ENCODE data around the gene TMEM37. TPM values are rescaled to one million over a fixed set of nuclear protein-coding genes. Genes with fewer than 3 reads are reported as not detected.
A peak's percentile ranks its signal among the peaks of the same experiment; 100 is the strongest.

Gene TMEM37
- total RNA-seq, 4 donors from 2014 or later = 3.7 to 15.3 (median 8.8) TPM

GRCh38 chr2:119422360-119423107, 9.1 kb upstream of the TMEM37 start:
- peaks cover 0 to 5% (median 0%) of the 10 kb centered on the region in 4 donors for H3K9me3 ChIP-seq
- no peaks in the 10 kb centered on the region for H3K27me3 ChIP-seq
- no peak for DNase-seq (ENCODE audit: low spot score in 2 of 2)
- no peak for TF ChIP-seq POLR2A (IDR thresholded peaks at IDR 0.05)
- TF ChIP-seq EP300 (IDR thresholded peaks at IDR 0.05) = no peak
- TF ChIP-seq CTCF (IDR thresholded peaks at IDR 0.05) = no peak
- H3K36me3 ChIP-seq = no peaks in the 10 kb centered on the region
- H3K4me1 ChIP-seq = peaks cover 0 to 20% (median 10%) of the 10 kb centered on the region in 4 donors
- WGBS, 2 donors = 83 to 85% methylated on average over 7 of the region's 7 CpGs
- no peak overlapping the region for H3K27ac ChIP-seq
- no peak overlapping the region for H3K4me3 ChIP-seq

GRCh38 chr2:119423108-119423444, 8.6 kb upstream of the TMEM37 start:
- no peak overlapping the region for H3K27ac ChIP-seq
- 72 to 84% methylated on average over 2 of the region's 2 CpGs for WGBS, 2 donors
- no peak for DNase-seq (ENCODE audit: low spot score in 2 of 2)
- no peak for TF ChIP-seq POLR2A (IDR thresholded peaks at IDR 0.05)
- no peak for TF ChIP-seq CTCF (IDR thresholded peaks at IDR 0.05)
- no peak for TF ChIP-seq EP300 (IDR thresholded peaks at IDR 0.05)
- H3K4me1 ChIP-seq = peaks cover 0 to 21% (median 10%) of the 10 kb centered on the region in 4 donors
- H3K36me3 ChIP-seq = no peaks in the 10 kb centered on the region
- no peak overlapping the region for H3K4me3 ChIP-seq
- H3K9me3 ChIP-seq = peaks cover 0 to 5% (median 0%) of the 10 kb centered on the region in 4 donors
- H3K27me3 ChIP-seq = no peaks in the 10 kb centered on the region

- Histone ChIP-seq H3K27ac (no peak overlapping the region), H3K4me1 (peaks cover 0 to 21% (median 10%) of the 10 kb centered on the region in 4 donors), H3K36me3 (no peaks in the 10 kb centered on the region), H3K4me3 (no peak overlapping the region), H3K9me3 (peaks cover 0 to 5% (median 0%) of the 10 kb centered on the region in 4 donors), H3K27me3 (no peaks in the 10 kb centered on the region)
- 76 to 93% methylated on average over 2 of the region's 2 CpGs for WGBS, 2 donors
- DNase-seq (ENCODE audit: low spot score in 2 of 2) = no peak
- TF ChIP-seq EP300 (IDR thresholded peaks at IDR 0.05) (no peak), CTCF (IDR thresholded peaks at IDR 0.05) (no peak), POLR2A (IDR thresholded peaks at IDR 0.05) (no peak)
These were observed 7.8 kb upstream of the TMEM37 start for GRCh38 chr2:119423811-119424210.

- H3K9me3 ChIP-seq = peaks cover 0 to 5% (median 0%) of the 10 kb centered on the region in 4 donors
- TF ChIP-seq POLR2A (IDR thresholded peaks at IDR 0.05) (no peak), EP300 (IDR thresholded peaks at IDR 0.05) (no peak), CTCF (IDR thresholded peaks at IDR 0.05) (no peak)
- no peaks in the 10 kb centered on the region for H3K27me3 ChIP-seq
- WGBS, 2 donors = 82% methylated on average over 10 of the region's 10 CpGs
- H3K4me1 ChIP-seq = peaks cover 0 to 28% (median 11%) of the 10 kb centered on the region in 4 donors
- H3K36me3 ChIP-seq = no peaks in the 10 kb centered on the region
- H3K27ac ChIP-seq = no peak overlapping the region
- no peak for DNase-seq (ENCODE audit: low spot score in 2 of 2)
- H3K4me3 ChIP-seq = no peak overlapping the region
These were observed 7.2 kb upstream of the TMEM37 start for GRCh38 chr2:119424284-119425118.

- 75 to 93% methylated on average over 1 of the region's 1 CpG for WGBS, 2 donors
- H3K4me3 ChIP-seq = no peak overlapping the region
- H3K36me3 ChIP-seq = no peaks in the 10 kb centered on the region
- no peak for DNase-seq (ENCODE audit: low spot score in 2 of 2)
- H3K4me1 ChIP-seq = peaks cover 0 to 34% (median 12%) of the 10 kb centered on the region in 4 donors
- H3K27me3 ChIP-seq = no peaks in the 10 kb centered on the region
- H3K9me3 ChIP-seq = peaks cover 0 to 5% (median 0%) of the 10 kb centered on the region in 4 donors
- no peak for TF ChIP-seq EP300 (IDR thresholded peaks at IDR 0.05)
- no peak for TF ChIP-seq CTCF (IDR thresholded peaks at IDR 0.05)
- TF ChIP-seq POLR2A (IDR thresholded peaks at IDR 0.05) = no peak
- peak overlapping the region in 1 of 4 donors; percentile 20 for H3K27ac ChIP-seq
These were observed 6.6 kb upstream of the TMEM37 start for GRCh38 chr2:119425119-119425405.

Data from tibial nerve (tissue), 4 donors.